GM23248 (cell line): ENCODE measurements around the gene PPFIA4. TPM values are rescaled to one million over a fixed set of nuclear protein-coding genes. Genes with fewer than 3 reads are reported as not detected.

ENCODE experiments used
- DNase-seq: peaks from one replicate; pipeline ENCODE4 v3.0.0-alpha.2; 2015
- H2AFZ ChIP-seq: fragments of 200-600 bp; sonication (generic); 2 replicates; pipeline ENCODE4 v1.6.1; 2016; ENCODE audit warnings: antibody characterized with exemption
- H3F3A ChIP-seq: fragments of 200-600 bp; sonication (generic); 2 replicates; pipeline ENCODE4 v1.6.1; 2016; ENCODE audit warnings: mild to moderate bottlenecking, antibody characterized with exemption, mixed run types; ENCODE audit not compliant: insufficient read depth
- H3K27ac ChIP-seq: fragments of 200-600 bp; sonication (generic); 2 replicates; pipeline ENCODE4 v1.5.1; 2016; ENCODE audit warnings: mild to moderate bottlenecking
- H3K27me3 ChIP-seq: fragments of 200-600 bp; sonication (generic); replicated peaks from 2 replicates; pipeline ENCODE4 v1.6.1; 2016; ENCODE audit warnings: mild to moderate bottlenecking; ENCODE audit not compliant: insufficient read depth
- H3K36me3 ChIP-seq: fragments of 200-600 bp; sonication (generic); 2 replicates; pipeline ENCODE4 v1.6.1; 2016; ENCODE audit warnings: low read depth, mild to moderate bottlenecking
- H3K4me1 ChIP-seq: fragments of 200-600 bp; sonication (generic); 2 replicates; pipeline ENCODE4 v1.6.1; 2016; ENCODE audit warnings: mild to moderate bottlenecking; ENCODE audit not compliant: insufficient read depth
- H3K4me2 ChIP-seq: fragments of 200-600 bp; sonication (generic); one replicate; pipeline ENCODE4 v1.6.1; 2016; ENCODE audit warnings: mild to moderate bottlenecking; ENCODE audit not compliant: unreplicated experiment
- H3K4me3 ChIP-seq: fragments of 200-600 bp; sonication (generic); 2 replicates; pipeline ENCODE4 v1.5.1; 2016; ENCODE audit warnings: mild to moderate bottlenecking
- H3K79me2 ChIP-seq: fragments of 200-600 bp; sonication (generic); 2 replicates; pipeline ENCODE4 v1.6.1; 2016; ENCODE audit warnings: mild to moderate bottlenecking; ENCODE audit not compliant: insufficient read depth
- H3K9ac ChIP-seq: fragments of 200-600 bp; sonication (generic); 2 replicates; pipeline ENCODE4 v1.6.1; 2016; ENCODE audit warnings: mild to moderate bottlenecking
- H3K9me2 ChIP-seq: fragments of 200-600 bp; sonication (generic); 2 replicates; pipeline ENCODE4 v1.6.1; 2016; ENCODE audit warnings: mixed run types, mild to moderate bottlenecking, moderate library complexity; ENCODE audit not compliant: insufficient read depth
- H3K9me3 ChIP-seq: fragments of 200-600 bp; sonication (generic); one replicate; pipeline ENCODE4 v1.6.1; 2017; ENCODE audit warnings: low read depth
- H4K20me1 ChIP-seq: fragments of 200-600 bp; sonication (generic); 2 replicates; pipeline ENCODE4 v1.6.0; 2016; ENCODE audit not compliant: insufficient read depth
- EZH2 ChIP-seq: fragments of 200-600 bp; sonication (generic); IDR thresholded peaks from 2 replicates; pipeline ENCODE4 v1.6.1; 2018; ENCODE audit warnings: antibody characterized with exemption, mild to moderate bottlenecking; ENCODE audit not compliant: insufficient read depth, poor library complexity, severe bottlenecking
- EZH2phosphoT487 ChIP-seq: fragments of 200-600 bp; sonication (generic); IDR thresholded peaks from 2 replicates; pipeline ENCODE4 v1.6.1; 2018; ENCODE audit warnings: antibody characterized with exemption, moderate library complexity, mild to moderate bottlenecking, low read depth; ENCODE audit not compliant: insufficient read depth
- WGBS, 2 experiments: methylation state at CpG; one replicate each; pipeline ENCODE4 v1.1.6; 2015 to 2017; ENCODE audit warnings: low lambda C conversion rate in 2 of 2, low coverage in 1 of 2; ENCODE audit errors: missing lambda C conversion rate in 2 of 2; 5-methylcytosine and 5-hydroxymethylcytosine counted together
- in situ Hi-C: fragments of 300-500 bp; cut with MboI; formaldehyde crosslinking; loops from 2 replicates; pipeline ENCODE4 v1.15.0; 2020
- polyA plus RNA-seq: library from polyadenylated mRNA; unstranded; fragments of >200 nt; fragmentation: Nextera tagmentation; extraction: Ambion mirVana; gene quantifications from 2 replicates; pipeline ENCODE4 v1.2.1, GENCODE V29; 2016
- total RNA-seq: library from RNA; depleted of rRNA; stranded (reverse); fragments of >200 nt; shearing (Covaris generic); gene quantifications from 2 replicates; pipeline ENCODE4 v1.2.3, GENCODE V29; 2014

The PPFIA4 gene
- total and polyA plus RNA-seq, 2 experiments from 2014 or later = 4.9 to 13.6 TPM

GRCh38 chr1:203065191-203065590, 38.9 kb downstream of the PPFIA4 start:
- DNase-seq = no peak
- Histone ChIP-seq H3K36me3 (peaks cover 3% of the 10 kb centered on the region; the same call in 1 of the 2 replicates), H3F3A (no peaks in the 10 kb centered on the region), H3K9ac (no peak overlapping the region), H4K20me1 (no peaks in the 10 kb centered on the region), H3K4me2 (no peak overlapping the region), H3K79me2 (no peaks in the 10 kb centered on the region), H3K4me1 (no peaks in the 10 kb centered on the region), H3K27ac (no peak overlapping the region), H2AFZ (no peak overlapping the region), H3K9me3 (no peaks in the 10 kb centered on the region), H3K9me2 (no peaks in the 10 kb centered on the region), H3K4me3 (no peak overlapping the region), H3K27me3 (no peaks in the 10 kb centered on the region)
- in situ Hi-C loops = no loop called here
- TF ChIP-seq EZH2 = no peak
- TF ChIP-seq EZH2phosphoT487 = no peak
- WGBS, 2 experiments = 79 to 82% methylated on average over 7 of the region's 7 CpGs

GRCh38 chr1:203065986-203066385, 39.7 kb downstream of the PPFIA4 start:
- no peaks in the 10 kb centered on the region for H3K79me2 ChIP-seq
- H3K36me3 ChIP-seq = no peaks in the 10 kb centered on the region; the same call in 1 of the 2 replicates
- H2AFZ ChIP-seq = no peak overlapping the region
- no peak overlapping the region for H3K4me2 ChIP-seq
- no peak overlapping the region for H3K4me3 ChIP-seq
- no peaks in the 10 kb centered on the region for H3K27me3 ChIP-seq
- DNase-seq = no peak
- 44 to 47% methylated on average over 2 of the region's 2 CpGs for WGBS, 2 experiments
- in situ Hi-C loops = no loop called here
- H3K9ac ChIP-seq = no peak overlapping the region
- H3K9me2 ChIP-seq = no peaks in the 10 kb centered on the region
- H3F3A ChIP-seq = no peaks in the 10 kb centered on the region
- no peaks in the 10 kb centered on the region for H4K20me1 ChIP-seq
- TF ChIP-seq EZH2 (no peak), EZH2phosphoT487 (no peak)
- no peaks in the 10 kb centered on the region for H3K9me3 ChIP-seq
- no peaks in the 10 kb centered on the region for H3K4me1 ChIP-seq
- H3K27ac ChIP-seq = no peak overlapping the region

- Histone ChIP-seq H3K36me3 (no peaks in the 10 kb centered on the region; the same call in 1 of the 2 replicates), H3K9ac (no peak overlapping the region), H3K27ac (no peak overlapping the region), H3K9me3 (no peaks in the 10 kb centered on the region), H3K79me2 (no peaks in the 10 kb centered on the region), H3K9me2 (no peaks in the 10 kb centered on the region), H3K27me3 (no peaks in the 10 kb centered on the region), H3K4me2 (no peak overlapping the region), H3K4me1 (no peaks in the 10 kb centered on the region; the same call in 1 of the 2 replicates), H4K20me1 (no peaks in the 10 kb centered on the region), H3K4me3 (no peak overlapping the region), H3F3A (no peaks in the 10 kb centered on the region), H2AFZ (no peak overlapping the region)
- no peak for DNase-seq
- in situ Hi-C loops = no loop called here
- 93 to 94% methylated on average over 3 of the region's 3 CpGs for WGBS, 2 experiments
- TF ChIP-seq EZH2phosphoT487 (no peak), EZH2 (no peak)
These were observed 40.7 kb downstream of the PPFIA4 start for GRCh38 chr1:203066965-203067364.

GRCh38 chr1:203069030-203069747, 42.9 kb downstream of the PPFIA4 start:
- H3K4me1 ChIP-seq = peaks cover 11% of the 10 kb centered on the region
- peak; percentile 17 for DNase-seq
- H3K9ac ChIP-seq = no peak overlapping the region
- H3K27me3 ChIP-seq = no peaks in the 10 kb centered on the region
- no peak overlapping the region for H2AFZ ChIP-seq
- H3K27ac ChIP-seq = no peak overlapping the region
- no peaks in the 10 kb centered on the region for H3K9me2 ChIP-seq
- no peak overlapping the region for H3K4me3 ChIP-seq
- H3K9me3 ChIP-seq = no peaks in the 10 kb centered on the region
- H3K4me2 ChIP-seq = no peak overlapping the region
- 25 to 34% methylated on average over 4 of the region's 4 CpGs for WGBS, 2 experiments
- no peaks in the 10 kb centered on the region for H4K20me1 ChIP-seq
- no peaks in the 10 kb centered on the region; the same call in 1 of the 2 replicates for H3K36me3 ChIP-seq
- H3F3A ChIP-seq = no peaks in the 10 kb centered on the region
- TF ChIP-seq EZH2 = no peak
- no peak for TF ChIP-seq EZH2phosphoT487
- no peaks in the 10 kb centered on the region for H3K79me2 ChIP-seq
- in situ Hi-C loops = no loop called here
